ENCODE results near the gene LAPTM5.
"Not testable (repeated sequence)": the region's sequence is repeated elsewhere in the genome, so short reads cannot be mapped to it uniquely, and the experiment has no call there.

Gene LAPTM5

DNA sequence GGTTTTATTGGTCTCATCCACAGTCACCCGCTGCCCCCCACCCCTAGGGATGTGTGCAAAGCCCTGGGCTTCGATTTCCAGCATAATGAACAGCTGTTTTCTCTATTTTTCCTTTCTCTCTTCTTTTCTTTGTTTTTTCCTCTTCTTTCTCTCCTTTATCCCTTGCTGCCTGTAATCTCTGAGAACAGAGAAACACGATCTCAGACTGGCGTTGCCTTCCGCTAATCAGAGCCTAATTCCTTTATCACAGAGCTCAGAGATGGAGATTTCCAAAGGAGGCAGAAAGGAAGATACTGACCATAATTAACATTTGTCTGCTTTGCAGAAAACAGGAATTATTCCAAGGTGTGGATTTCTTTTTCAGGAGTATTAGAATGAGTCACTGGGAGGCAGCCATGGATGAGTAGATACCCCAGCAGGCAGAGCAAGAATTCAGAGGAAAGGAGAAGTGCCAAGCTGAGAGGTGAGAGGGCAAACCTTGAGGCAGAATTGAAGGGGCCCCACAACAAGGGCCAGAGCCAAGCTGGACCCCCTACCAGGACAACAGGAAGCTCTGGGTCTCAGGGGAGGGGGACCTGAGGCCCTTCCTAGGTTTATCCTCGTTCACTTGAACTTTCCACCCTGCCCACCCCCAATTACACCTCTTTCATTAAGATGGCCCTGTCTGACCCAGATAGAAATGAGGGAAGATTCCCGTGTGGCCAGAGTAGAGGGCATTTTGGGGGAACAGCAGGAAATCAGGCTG is 67.5 kb downstream of the LAPTM5 start:
- DNase-seq = no peak

DNA sequence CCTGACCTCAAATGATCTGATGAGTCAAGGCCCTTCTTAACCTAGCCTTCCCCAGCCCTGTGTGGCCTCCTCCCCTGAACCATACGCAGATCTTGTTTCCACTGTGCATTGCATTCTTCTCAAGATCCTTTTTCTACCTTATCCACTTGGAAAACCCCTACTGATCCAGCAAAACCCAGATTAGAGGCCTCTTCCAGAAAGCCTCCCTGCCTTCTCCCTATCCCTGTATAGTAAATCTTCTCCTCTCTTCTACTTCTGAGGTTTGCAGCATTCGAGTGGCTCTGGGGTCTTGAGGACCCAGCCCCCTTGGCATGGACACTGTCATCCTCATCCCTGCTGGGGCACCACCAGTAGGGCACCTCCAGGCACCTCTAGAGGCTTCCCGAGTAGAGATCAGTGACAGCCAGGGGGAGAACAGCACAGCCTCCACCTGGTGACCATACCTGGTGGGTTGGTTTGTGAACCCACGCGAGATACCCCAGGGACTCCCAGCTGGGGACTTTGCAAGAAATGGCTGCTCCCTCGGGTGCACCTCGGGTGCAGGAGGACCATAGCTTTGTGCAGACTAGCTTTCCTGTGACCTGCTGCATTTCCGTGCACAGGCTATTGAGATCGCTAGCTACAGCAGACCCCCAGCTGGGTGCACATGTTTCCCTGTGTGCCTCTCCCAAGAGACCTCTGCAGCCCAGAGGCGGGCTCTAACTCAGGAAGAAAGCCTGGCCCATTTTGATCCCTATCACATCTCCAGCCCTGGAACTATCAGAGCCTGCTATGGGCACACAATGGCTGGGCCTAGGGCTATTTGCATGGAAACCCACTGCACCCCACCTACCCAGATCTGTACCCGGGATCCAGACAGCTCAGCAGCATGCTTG is 68.4 kb downstream of the LAPTM5 start:
- no peak for DNase-seq

DNA sequence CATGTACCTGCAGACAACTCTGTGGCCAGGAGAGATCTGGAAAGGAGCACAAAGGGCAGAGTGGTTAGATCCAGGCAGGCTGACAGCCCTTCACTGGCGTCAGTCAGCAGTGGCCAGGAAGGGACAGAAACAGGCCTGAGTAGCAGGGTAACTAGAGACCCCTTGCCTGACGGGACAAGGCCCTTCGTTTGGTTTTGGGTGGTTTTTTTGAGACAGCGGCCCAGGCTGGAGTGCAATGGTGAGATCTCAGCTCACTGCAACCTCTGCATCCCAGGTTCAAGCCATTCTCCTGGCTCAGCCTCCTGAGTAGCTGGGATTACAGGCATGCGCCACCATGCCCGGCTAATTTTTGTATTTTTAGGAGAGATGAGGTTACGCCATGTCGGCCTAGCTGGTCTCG is 69.1 kb downstream of the LAPTM5 start:
- not testable (repeated sequence) for DNase-seq

DNA sequence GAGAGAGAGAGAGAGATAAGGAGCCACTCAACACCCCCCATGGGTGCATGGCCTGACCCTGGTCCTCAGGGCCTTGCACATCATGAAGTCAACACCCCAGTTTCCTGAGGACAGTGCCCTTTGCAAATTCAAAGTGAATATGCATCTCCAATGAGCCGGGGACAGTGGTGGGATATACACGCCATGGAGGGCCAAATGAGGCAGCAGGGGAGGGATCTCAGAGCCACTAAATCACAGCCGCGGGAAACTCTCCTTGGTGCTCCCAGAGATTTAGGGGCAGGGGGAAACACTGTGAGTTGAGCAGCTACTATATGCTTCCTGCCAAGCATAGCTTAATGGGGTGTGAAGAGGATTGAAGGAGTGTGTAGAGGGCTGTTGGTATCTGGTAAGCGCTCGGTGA is 69.7 kb downstream of the LAPTM5 start:
- DNase-seq = no peak

DNA sequence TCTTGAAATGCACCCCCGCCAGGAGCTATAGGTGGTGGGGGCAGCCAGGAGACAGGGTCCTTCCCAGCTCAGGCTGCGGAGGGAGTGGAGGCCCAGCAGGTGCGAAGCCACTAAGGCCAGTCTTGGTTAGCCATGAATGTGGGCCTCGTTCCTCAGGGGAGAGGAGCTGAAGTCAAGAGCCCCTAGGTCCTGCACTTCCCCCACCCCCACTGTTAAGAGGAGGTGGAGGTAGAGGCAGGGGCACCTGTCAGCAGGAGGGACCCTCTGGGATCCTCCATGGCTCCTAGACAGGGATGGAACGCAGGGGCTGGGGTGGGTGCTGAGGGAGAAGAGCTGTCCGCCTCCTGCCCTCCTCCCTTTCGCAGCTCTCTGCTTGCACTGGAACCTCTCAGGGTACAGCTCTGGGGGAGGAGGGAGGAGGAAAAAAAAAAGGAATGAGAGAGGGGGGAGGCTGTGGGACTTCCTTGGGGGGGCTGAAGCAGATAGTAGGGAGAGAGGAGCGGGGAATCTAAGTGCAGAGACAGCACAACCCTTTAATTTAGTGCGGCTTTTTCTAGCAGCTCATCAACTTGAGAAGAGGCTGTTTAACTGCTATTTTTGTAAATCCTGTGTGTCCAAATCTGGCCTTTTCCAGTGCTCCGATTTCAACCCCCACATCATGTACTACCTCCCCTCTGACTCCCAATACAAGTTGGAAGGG is 71.2 kb downstream of the LAPTM5 start:
- DNase-seq = no peak

DNA sequence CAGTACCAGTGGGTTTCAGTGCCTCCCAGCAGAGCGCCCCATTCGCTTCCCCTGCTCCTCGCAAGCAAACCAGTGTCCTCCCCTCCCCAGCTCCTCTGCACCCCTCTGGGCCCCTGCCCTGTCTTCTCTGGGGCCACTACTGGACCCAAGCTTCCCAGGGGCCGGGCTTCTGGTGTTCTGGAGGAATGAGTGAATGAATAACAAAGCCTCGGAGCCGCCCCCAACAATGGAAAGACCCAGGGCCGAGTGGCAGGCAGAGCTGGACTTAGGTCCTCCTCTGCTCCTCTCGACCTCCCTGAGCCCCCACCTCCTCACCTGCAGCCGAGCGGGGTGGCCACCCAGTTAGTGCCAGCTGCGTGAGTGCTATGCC is 71.8 kb downstream of the LAPTM5 start:
- no peak for DNase-seq

DNA sequence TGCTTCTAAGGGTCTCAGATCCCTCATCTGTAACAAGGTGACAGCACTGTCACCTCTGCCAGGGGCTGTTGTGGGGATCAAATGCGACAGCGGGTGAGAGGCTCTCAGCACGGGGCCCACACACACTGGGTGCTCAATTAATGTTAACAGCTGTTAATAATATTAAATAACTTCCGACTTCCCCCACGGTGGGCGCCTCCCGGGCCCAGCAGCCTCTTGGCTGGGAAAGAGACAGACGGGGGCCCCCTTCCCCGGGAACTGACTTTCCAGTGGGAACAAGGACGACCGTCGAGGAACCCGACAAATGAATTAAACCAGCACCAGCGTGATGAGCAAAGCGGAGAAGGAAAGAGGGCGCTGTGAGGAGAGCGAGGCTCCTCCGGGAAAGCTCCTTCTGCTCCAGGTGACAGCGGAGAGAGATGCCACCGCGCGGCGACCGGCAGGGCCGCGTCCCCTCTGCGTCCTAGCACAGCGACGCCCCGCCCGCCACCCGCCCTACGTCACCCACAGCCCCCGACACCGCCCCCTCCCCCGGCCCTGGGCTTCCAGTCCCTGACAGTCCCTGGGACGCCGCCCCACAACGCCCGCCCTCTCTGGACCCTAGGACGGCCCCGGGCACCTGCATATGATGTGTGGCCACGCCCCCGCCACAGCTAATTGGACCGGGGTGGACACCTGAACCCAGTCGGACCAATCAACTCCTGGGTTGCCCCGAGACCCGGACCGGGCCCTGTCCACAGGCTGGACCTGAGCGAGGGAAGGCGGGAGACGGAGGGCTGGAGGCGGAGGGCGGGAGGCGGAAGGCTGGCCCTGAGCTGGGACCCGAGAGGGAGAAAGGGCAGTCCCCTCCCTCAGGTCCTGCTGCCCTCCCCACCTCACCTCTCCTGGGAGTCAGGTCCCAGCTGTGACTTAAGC is 72.4 kb downstream of the LAPTM5 start:
- DNase-seq = no peak

DNA sequence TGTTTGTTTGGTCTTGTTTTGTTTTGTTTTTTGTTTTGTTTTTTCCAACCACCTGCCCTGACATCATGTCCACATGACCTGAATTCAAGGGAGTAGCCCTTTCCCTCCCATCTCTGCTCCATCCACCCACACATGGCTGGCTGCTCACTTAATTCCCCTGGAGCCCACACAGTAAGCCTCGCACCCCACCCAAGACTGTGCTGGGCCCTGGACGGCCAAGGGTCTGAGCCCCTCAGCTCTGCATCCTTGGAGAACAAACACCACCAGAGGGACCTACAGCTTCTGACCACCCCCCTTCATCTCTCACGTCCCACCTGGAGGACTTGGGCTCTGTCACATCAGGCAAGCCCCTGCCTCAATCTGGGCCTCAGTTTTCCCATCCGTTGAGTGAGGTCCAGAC is 73.3 kb downstream of the LAPTM5 start:
- no peak for DNase-seq

DNA sequence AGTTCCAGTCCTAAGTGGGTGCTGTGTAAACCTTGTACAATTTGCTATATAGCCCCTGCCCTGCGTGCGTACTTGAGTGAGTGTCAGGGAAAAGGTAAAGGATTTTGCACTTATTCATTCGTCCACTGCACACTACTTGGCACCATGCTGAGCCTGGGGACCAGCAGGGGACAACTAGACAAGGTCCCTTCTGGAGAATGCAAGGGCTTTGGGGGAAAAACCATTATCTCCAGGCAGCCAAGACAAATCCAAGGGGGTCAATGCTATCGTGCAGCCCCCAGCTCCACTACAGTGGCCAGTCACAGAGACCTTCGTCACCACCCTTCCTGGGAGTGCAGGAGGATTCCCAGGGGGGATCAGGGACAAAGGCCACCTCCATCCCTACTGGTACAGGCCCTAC is 73.9 kb downstream of the LAPTM5 start:
- DNase-seq = no peak
